A549 (cell line): ENCODE data around the gene TNFSF15.

Experiments
- CBX8 ChIP-seq: fragments of 200-600 bp; sonication (generic); IDR thresholded peaks from 2 replicates; pipeline ENCODE4 v1.6.1; 2016
- CTCF ChIP-seq: fragments of >200 bp; sonication (Bioruptor Twin); formaldehyde crosslinking; IDR thresholded peaks from 3 replicates; pipeline ENCODE4 v1.5.1; 2016
- EP300 ChIP-seq, 2 experiments: fragments of >200 bp; sonication (Bioruptor Twin); formaldehyde crosslinking; IDR thresholded peaks; 2 replicates in 1 of 2; 3 replicates in 1 of 2; pipeline ENCODE4 v1.6.1; 2016 to 2017
- HDAC2 ChIP-seq: fragments of 200-600 bp; sonication (generic); IDR thresholded peaks from 2 replicates; pipeline ENCODE4 v1.6.1; 2016
- HOXA7 ChIP-seq: fragments of 250-450 bp; sonication (Bioruptor Pico); IDR thresholded peaks from 2 replicates; pipeline ENCODE4 v1.5.0; 2020; ENCODE audit warnings: mild to moderate bottlenecking, moderate library complexity
- JUN ChIP-seq, 2 experiments: fragments of >200 bp; sonication (Bioruptor Twin); formaldehyde crosslinking; IDR thresholded peaks; 2 replicates in 1 of 2; 3 replicates in 1 of 2; pipeline ENCODE4 v1.6.1; 2016 to 2017
- MAZ ChIP-seq: fragments of 150-350 bp; IDR thresholded peaks from 2 replicates; pipeline ENCODE4 v1.6.1; 2014; ENCODE audit warnings: antibody characterized with exemption, low read depth, low read length, borderline replicate concordance
- NR3C1 ChIP-seq: fragments of >200 bp; sonication (Bioruptor Twin); formaldehyde crosslinking; IDR thresholded peaks from 3 replicates; pipeline ENCODE4 v1.6.1; 2017
- POLR2A ChIP-seq: IDR thresholded peaks from 2 replicates; pipeline ENCODE4 v1.6.1; 2012; ENCODE audit warnings: mild to moderate bottlenecking, low read length
- POLR2AphosphoS2 ChIP-seq: conservative IDR thresholded peaks from 2 replicates; pipeline ENCODE4 v1.6.1; 2012; ENCODE audit warnings: low read length, improper control_type of control experiment, inconsistent platforms
- REST ChIP-seq: fragments of 200-600 bp; sonication (generic); IDR thresholded peaks from 2 replicates; pipeline ENCODE4 v1.6.1; 2016; ENCODE audit warnings: antibody characterized with exemption, mild to moderate bottlenecking, moderate library complexity
- USF2 ChIP-seq: fragments of 450-650 bp; IDR thresholded peaks from 2 replicates; pipeline ENCODE4 v1.6.1; 2014; ENCODE audit warnings: antibody characterized with exemption
- ZFP36 ChIP-seq: fragments of 450-650 bp; IDR thresholded peaks from 2 replicates; pipeline ENCODE4 v1.6.1; 2014; ENCODE audit warnings: borderline replicate concordance; ENCODE audit not compliant: partially characterized antibody

- no peak for TF ChIP-seq HDAC2
- no peak for TF ChIP-seq CTCF
- no peak for TF ChIP-seq JUN (IDR thresholded peaks at IDR 0.05)
- TF ChIP-seq POLR2A: no peak
- no peak for TF ChIP-seq MAZ
- TF ChIP-seq ZFP36: no peak
- no peak for TF ChIP-seq CBX8
- TF ChIP-seq NR3C1: no peak
- no peak for TF ChIP-seq HOXA7 (CRISPR knock-in tag)
- TF ChIP-seq REST: no peak
- TF ChIP-seq EP300 (IDR thresholded peaks at IDR 0.05): no peak
- TF ChIP-seq USF2: no peak
- no peak for TF ChIP-seq POLR2AphosphoS2
Observed at GRCh38 chr9:114827641-114828302, 21.9 kb upstream of the TNFSF15 start.
